ENCODE measurements around the gene FAM3B.

The FAM3B gene, protein sequence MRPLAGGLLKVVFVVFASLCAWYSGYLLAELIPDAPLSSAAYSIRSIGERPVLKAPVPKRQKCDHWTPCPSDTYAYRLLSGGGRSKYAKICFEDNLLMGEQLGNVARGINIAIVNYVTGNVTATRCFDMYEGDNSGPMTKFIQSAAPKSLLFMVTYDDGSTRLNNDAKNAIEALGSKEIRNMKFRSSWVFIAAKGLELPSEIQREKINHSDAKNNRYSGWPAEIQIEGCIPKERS

GRCh38 chr21:41316200-41317062 is at the start of gene FAM3B:
Gene FAM3B, plus strand, starts transcription at chr21:41316801. Its CDS starts 79 bp downstream, at chr21:41316880.
- Histone ChIP-seq H3K9me3 (ENCODE audit: control insufficient read depth in 2 of 2, low read length in 2 of 2) (no peaks in the 10 kb centered on the region), H3K4me1 (ENCODE audit: control insufficient read depth, insufficient read depth, low read length) (peaks cover 4% of the 10 kb centered on the region), H3K27me3 (ENCODE audit: control insufficient read depth in 1 of 2, insufficient read depth in 2 of 2, low read length in 2 of 2) (peaks cover 26 to 27% of the 10 kb centered on the region in 2 donors), H3K9ac (ENCODE audit: low read length in 2 of 2) (no peak within 1 kb of the TSS), H3K4me3 (ENCODE audit: low read length in 2 of 2) (peak within 1 kb of the TSS in 1 of 2 donors; percentile 58), H3K27ac (ENCODE audit: low read length) (no peak within 1 kb of the TSS), H3K36me3 (ENCODE audit: control insufficient read depth in 2 of 2, insufficient read depth in 2 of 2, low read length in 2 of 2) (no peaks in the 10 kb centered on the region)

- H3K4me1 ChIP-seq (ENCODE audit: control insufficient read depth, insufficient read depth, low read length), result no peaks in the 10 kb centered on the region
- no peak overlapping the region for H3K4me3 ChIP-seq (ENCODE audit: low read length in 2 of 2)
- H3K27me3 ChIP-seq (ENCODE audit: control insufficient read depth in 1 of 2, insufficient read depth in 2 of 2, low read length in 2 of 2), result no peaks in the 10 kb centered on the region
- peaks cover 0 to 9% of the 10 kb centered on the region in 2 donors for H3K36me3 ChIP-seq (ENCODE audit: control insufficient read depth in 2 of 2, insufficient read depth in 2 of 2, low read length in 2 of 2)
- no peaks in the 10 kb centered on the region for H3K9me3 ChIP-seq (ENCODE audit: control insufficient read depth in 2 of 2, low read length in 2 of 2)
- H3K27ac ChIP-seq (ENCODE audit: low read length), result no peak overlapping the region
- no peak overlapping the region for H3K9ac ChIP-seq (ENCODE audit: low read length in 2 of 2)
These were observed 49.3 kb upstream of the FAM3B start for GRCh38 chr21:41267346-41267745.

- Histone ChIP-seq H3K4me1 (ENCODE audit: control insufficient read depth, insufficient read depth, low read length) (no peaks in the 10 kb centered on the region), H3K27ac (ENCODE audit: low read length) (no peak overlapping the region), H3K36me3 (ENCODE audit: control insufficient read depth in 2 of 2, insufficient read depth in 2 of 2, low read length in 2 of 2) (peaks cover under 1 to 1% of the 10 kb centered on the region in 2 donors), H3K4me3 (ENCODE audit: low read length in 2 of 2) (no peak overlapping the region), H3K9ac (ENCODE audit: low read length in 2 of 2) (no peak overlapping the region), H3K27me3 (ENCODE audit: control insufficient read depth in 1 of 2, insufficient read depth in 2 of 2, low read length in 2 of 2) (no peaks in the 10 kb centered on the region), H3K9me3 (ENCODE audit: control insufficient read depth in 2 of 2, low read length in 2 of 2) (no peaks in the 10 kb centered on the region)
These were observed 47.1 kb upstream of the FAM3B start for GRCh38 chr21:41269535-41269934.

- H3K27ac ChIP-seq (ENCODE audit: low read length), result no peak overlapping the region
- H3K36me3 ChIP-seq (ENCODE audit: control insufficient read depth in 2 of 2, insufficient read depth in 2 of 2, low read length in 2 of 2), result peaks cover 9 to 16% of the 10 kb centered on the region in 2 donors
- H3K9ac ChIP-seq (ENCODE audit: low read length in 2 of 2), result no peak overlapping the region
- H3K4me1 ChIP-seq (ENCODE audit: control insufficient read depth, insufficient read depth, low read length), result no peaks in the 10 kb centered on the region
- H3K9me3 ChIP-seq (ENCODE audit: control insufficient read depth in 2 of 2, low read length in 2 of 2), result no peaks in the 10 kb centered on the region
- no peaks in the 10 kb centered on the region for H3K27me3 ChIP-seq (ENCODE audit: control insufficient read depth in 1 of 2, insufficient read depth in 2 of 2, low read length in 2 of 2)
- no peak overlapping the region for H3K4me3 ChIP-seq (ENCODE audit: low read length in 2 of 2)
These were observed 39.4 kb upstream of the FAM3B start for GRCh38 chr21:41277196-41277595.

DNA sequence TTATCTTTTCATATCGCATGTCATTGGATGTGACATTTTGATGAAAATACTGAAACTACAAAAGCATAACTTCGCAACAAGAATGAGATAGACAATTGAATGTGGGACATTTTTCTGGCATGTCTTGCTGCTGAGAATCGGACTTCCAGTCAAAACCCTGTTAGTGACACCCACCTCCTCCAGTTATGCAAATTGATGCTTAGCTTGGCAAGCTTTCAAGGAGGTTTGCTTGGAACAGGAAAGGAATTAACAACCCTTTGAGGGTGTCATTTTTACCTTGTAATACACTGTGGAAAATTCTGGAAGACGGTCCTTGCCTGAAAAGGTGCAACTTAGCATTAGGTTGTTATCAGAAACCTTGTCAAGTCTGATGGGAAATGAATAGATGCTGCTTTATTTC is 38.8 kb upstream of the FAM3B start:
- H3K9me3 ChIP-seq (ENCODE audit: control insufficient read depth in 2 of 2, low read length in 2 of 2), result no peaks in the 10 kb centered on the region
- H3K4me3 ChIP-seq (ENCODE audit: low read length in 2 of 2), result no peak overlapping the region
- H3K27me3 ChIP-seq (ENCODE audit: control insufficient read depth in 1 of 2, insufficient read depth in 2 of 2, low read length in 2 of 2), result no peaks in the 10 kb centered on the region
- no peaks in the 10 kb centered on the region for H3K4me1 ChIP-seq (ENCODE audit: control insufficient read depth, insufficient read depth, low read length)
- H3K27ac ChIP-seq (ENCODE audit: low read length), result no peak overlapping the region
- H3K36me3 ChIP-seq (ENCODE audit: control insufficient read depth in 2 of 2, insufficient read depth in 2 of 2, low read length in 2 of 2), result peaks cover 9 to 16% of the 10 kb centered on the region in 2 donors
- no peak overlapping the region for H3K9ac ChIP-seq (ENCODE audit: low read length in 2 of 2)

- H3K27me3 ChIP-seq (ENCODE audit: control insufficient read depth in 1 of 2, insufficient read depth in 2 of 2, low read length in 2 of 2), result no peaks in the 10 kb centered on the region
- no peaks in the 10 kb centered on the region for H3K9me3 ChIP-seq (ENCODE audit: control insufficient read depth in 2 of 2, low read length in 2 of 2)
- H3K9ac ChIP-seq (ENCODE audit: low read length in 2 of 2), result no peak overlapping the region
- no peaks in the 10 kb centered on the region for H3K4me1 ChIP-seq (ENCODE audit: control insufficient read depth, insufficient read depth, low read length)
- peaks cover 7 to 9% of the 10 kb centered on the region in 2 donors for H3K36me3 ChIP-seq (ENCODE audit: control insufficient read depth in 2 of 2, insufficient read depth in 2 of 2, low read length in 2 of 2)
- H3K27ac ChIP-seq (ENCODE audit: low read length), result no peak overlapping the region
- H3K4me3 ChIP-seq (ENCODE audit: low read length in 2 of 2), result no peak overlapping the region
These were observed 36.3 kb upstream of the FAM3B start for GRCh38 chr21:41280115-41280919.

DNA sequence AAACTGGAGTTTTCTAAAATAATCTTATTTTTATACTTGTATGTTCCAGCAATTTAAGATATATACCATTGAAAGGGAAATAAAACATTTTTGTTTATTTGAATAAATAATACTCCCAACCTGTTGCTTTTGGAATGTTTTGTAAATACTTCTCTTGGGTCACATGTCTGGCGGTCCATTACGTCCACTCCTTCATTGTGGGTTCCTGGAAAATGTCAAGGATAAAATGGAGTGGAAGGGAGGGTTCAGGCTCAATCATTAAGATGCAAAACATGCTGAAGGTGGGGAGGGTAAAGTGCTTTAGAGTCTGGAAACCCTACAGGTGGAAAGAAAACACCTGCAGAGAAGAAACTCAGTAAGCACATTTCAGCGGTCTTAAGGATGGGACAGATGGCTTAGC is 34.2 kb upstream of the FAM3B start:
- no peaks in the 10 kb centered on the region for H3K36me3 ChIP-seq (ENCODE audit: control insufficient read depth in 2 of 2, insufficient read depth in 2 of 2, low read length in 2 of 2)
- H3K27ac ChIP-seq (ENCODE audit: low read length), result no peak overlapping the region
- no peak overlapping the region for H3K4me3 ChIP-seq (ENCODE audit: low read length in 2 of 2)
- H3K27me3 ChIP-seq (ENCODE audit: control insufficient read depth in 1 of 2, insufficient read depth in 2 of 2, low read length in 2 of 2), result no peaks in the 10 kb centered on the region
- no peaks in the 10 kb centered on the region for H3K9me3 ChIP-seq (ENCODE audit: control insufficient read depth in 2 of 2, low read length in 2 of 2)
- no peak overlapping the region for H3K9ac ChIP-seq (ENCODE audit: low read length in 2 of 2)
- no peaks in the 10 kb centered on the region for H3K4me1 ChIP-seq (ENCODE audit: control insufficient read depth, insufficient read depth, low read length)

- Histone ChIP-seq H3K36me3 (ENCODE audit: control insufficient read depth in 2 of 2, insufficient read depth in 2 of 2, low read length in 2 of 2) (no peaks in the 10 kb centered on the region), H3K9me3 (ENCODE audit: control insufficient read depth in 2 of 2, low read length in 2 of 2) (no peaks in the 10 kb centered on the region), H3K4me3 (ENCODE audit: low read length in 2 of 2) (no peak overlapping the region), H3K4me1 (ENCODE audit: control insufficient read depth, insufficient read depth, low read length) (no peaks in the 10 kb centered on the region), H3K27me3 (ENCODE audit: control insufficient read depth in 1 of 2, insufficient read depth in 2 of 2, low read length in 2 of 2) (no peaks in the 10 kb centered on the region), H3K27ac (ENCODE audit: low read length) (no peak overlapping the region), H3K9ac (ENCODE audit: low read length in 2 of 2) (peak overlapping the region in 1 of 2 donors; percentile 6)
These were observed 33.3 kb upstream of the FAM3B start for GRCh38 chr21:41283211-41283818.

- Histone ChIP-seq H3K36me3 (ENCODE audit: control insufficient read depth in 2 of 2, insufficient read depth in 2 of 2, low read length in 2 of 2) (no peaks in the 10 kb centered on the region), H3K27me3 (ENCODE audit: control insufficient read depth in 1 of 2, insufficient read depth in 2 of 2, low read length in 2 of 2) (peaks cover 19 to 22% of the 10 kb centered on the region in 2 donors), H3K9ac (ENCODE audit: low read length in 2 of 2) (no peak overlapping the region), H3K4me1 (ENCODE audit: control insufficient read depth, insufficient read depth, low read length) (no peaks in the 10 kb centered on the region), H3K9me3 (ENCODE audit: control insufficient read depth in 2 of 2, low read length in 2 of 2) (no peaks in the 10 kb centered on the region), H3K27ac (ENCODE audit: low read length) (no peak overlapping the region), H3K4me3 (ENCODE audit: low read length in 2 of 2) (no peak overlapping the region)
These were observed 27.2 kb upstream of the FAM3B start for GRCh38 chr21:41289431-41289830.

DNA sequence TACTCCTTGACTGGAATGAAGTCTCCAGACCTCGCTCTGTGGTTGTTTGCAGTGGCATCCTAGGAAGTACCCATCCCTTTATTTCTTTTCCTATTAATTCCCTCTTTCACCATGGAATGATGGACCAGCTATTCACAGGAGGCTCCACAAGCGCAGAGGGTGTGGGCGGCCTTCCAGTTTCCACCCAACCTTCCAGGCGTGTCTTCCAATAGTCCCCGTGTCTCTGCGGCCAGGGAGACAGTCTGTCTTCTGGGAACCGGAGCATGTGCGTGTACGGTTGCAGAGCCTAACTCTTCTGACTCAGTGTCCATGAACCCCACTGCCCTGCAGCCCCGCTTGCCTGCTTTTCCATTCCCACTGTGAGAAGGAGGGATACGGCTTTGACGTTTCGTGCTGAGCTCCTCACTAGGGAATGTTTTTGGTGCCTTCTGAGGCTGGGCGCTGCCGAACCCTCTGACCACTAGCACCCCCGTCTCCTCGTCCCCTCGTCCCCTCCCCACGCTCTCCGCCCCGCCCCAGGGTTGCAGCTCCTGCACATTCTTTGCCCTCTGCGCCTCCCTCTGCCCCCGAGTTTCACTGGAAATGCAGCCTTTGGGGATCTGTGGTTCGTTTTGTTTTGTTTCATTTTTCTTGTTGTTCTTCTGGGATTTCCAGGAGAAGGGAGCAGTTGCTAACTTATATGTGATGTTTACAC is 26.3 kb upstream of the FAM3B start:
- Histone ChIP-seq H3K4me3 (ENCODE audit: low read length in 2 of 2) (peak overlapping the region in 1 of 2 donors; percentile 24), H3K36me3 (ENCODE audit: control insufficient read depth in 2 of 2, insufficient read depth in 2 of 2, low read length in 2 of 2) (no peaks in the 10 kb centered on the region), H3K9ac (ENCODE audit: low read length in 2 of 2) (no peak overlapping the region), H3K27ac (ENCODE audit: low read length) (no peak overlapping the region), H3K27me3 (ENCODE audit: control insufficient read depth in 1 of 2, insufficient read depth in 2 of 2, low read length in 2 of 2) (peaks cover 21 to 23% of the 10 kb centered on the region in 2 donors), H3K9me3 (ENCODE audit: control insufficient read depth in 2 of 2, low read length in 2 of 2) (no peaks in the 10 kb centered on the region), H3K4me1 (ENCODE audit: control insufficient read depth, insufficient read depth, low read length) (no peaks in the 10 kb centered on the region)
